Body of pancreas (tissue), 4 donors: ENCODE results near the gene PGS1.

Source experiments
- POLR2A ChIP-seq, 3 donors: fragments of 450-650 bp; IDR thresholded peaks; one replicate each; pipeline ENCODE4 v1.6.1; 2016; ENCODE audit warnings: antibody characterized with exemption in 3 of 3, mild to moderate bottlenecking in 2 of 3
- TF ChIP-seq, protein P1 (sequence below), 7 experiments: fragments of 450-650 bp in 4 of 7; fragments of 200-600 bp in 3 of 7; sonication (generic) in 3 of 7; IDR thresholded peaks; one replicate each; pipeline ENCODE4 v1.5.1; 2016 to 2019; ENCODE audit warnings: antibody characterized with exemption in 7 of 7

DNA sequence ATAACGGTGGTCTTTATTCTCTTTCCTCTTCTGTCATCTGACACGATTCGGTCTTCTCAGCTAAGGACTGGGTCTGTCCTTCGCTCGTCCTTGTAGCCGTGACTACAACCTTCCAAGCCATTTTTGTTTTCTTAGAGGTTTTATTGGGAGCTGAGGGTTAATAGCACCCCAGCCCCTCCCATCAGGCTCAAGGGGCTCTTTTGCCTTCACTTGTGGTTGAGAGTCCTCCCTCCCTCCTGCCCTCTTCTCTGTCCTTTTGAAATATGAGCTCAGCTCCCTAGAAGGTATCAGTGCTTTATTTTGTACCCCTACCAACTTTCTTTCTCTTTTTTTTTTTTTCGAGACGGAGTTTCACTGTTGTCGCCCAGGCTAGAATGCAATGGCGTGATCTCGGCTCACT is 43.2 kb upstream of the PGS1 start:
- TF ChIP-seq, protein P1, sequence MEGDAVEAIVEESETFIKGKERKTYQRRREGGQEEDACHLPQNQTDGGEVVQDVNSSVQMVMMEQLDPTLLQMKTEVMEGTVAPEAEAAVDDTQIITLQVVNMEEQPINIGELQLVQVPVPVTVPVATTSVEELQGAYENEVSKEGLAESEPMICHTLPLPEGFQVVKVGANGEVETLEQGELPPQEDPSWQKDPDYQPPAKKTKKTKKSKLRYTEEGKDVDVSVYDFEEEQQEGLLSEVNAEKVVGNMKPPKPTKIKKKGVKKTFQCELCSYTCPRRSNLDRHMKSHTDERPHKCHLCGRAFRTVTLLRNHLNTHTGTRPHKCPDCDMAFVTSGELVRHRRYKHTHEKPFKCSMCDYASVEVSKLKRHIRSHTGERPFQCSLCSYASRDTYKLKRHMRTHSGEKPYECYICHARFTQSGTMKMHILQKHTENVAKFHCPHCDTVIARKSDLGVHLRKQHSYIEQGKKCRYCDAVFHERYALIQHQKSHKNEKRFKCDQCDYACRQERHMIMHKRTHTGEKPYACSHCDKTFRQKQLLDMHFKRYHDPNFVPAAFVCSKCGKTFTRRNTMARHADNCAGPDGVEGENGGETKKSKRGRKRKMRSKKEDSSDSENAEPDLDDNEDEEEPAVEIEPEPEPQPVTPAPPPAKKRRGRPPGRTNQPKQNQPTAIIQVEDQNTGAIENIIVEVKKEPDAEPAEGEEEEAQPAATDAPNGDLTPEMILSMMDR (IDR thresholded peaks at IDR 0.05): no peak
- TF ChIP-seq POLR2A (IDR thresholded peaks at IDR 0.05): no peak
